Measurements from ENCODE around the gene SERPINB5. TPM values are rescaled to one million over a fixed set of nuclear protein-coding genes. Genes with fewer than 3 reads are reported as not detected.

The SERPINB5 gene
- total RNA-seq, 1 donor from 2014 or later, result not detected

- H3K36me3 ChIP-seq, result no peaks in the 10 kb centered on the region
- H3K9me3 ChIP-seq, result no peaks in the 10 kb centered on the region
- DNase-seq (no peak), ATAC-seq (no peak)
- H3K27me3 ChIP-seq (ENCODE audit: low read depth), result no peaks in the 10 kb centered on the region
- intact Hi-C loops (cut with DNase I), result no loop called here
- H3K4me1 ChIP-seq, result no peaks in the 10 kb centered on the region
- TF ChIP-seq CTCF (IDR thresholded peaks at IDR 0.05), result no peak
- H3K4me3 ChIP-seq, result no peak overlapping the region
- no peak overlapping the region for H3K27ac ChIP-seq
Measured at GRCh38 chr18:63539904-63540510, 63.2 kb downstream of the SERPINB5 start.

GRCh38 chr18:63542069-63542468 is 65.3 kb downstream of the SERPINB5 start, which contains the start of gene SERPINB12:
Gene SERPINB12, plus strand, starts transcription at chr18:63542369. Its CDS starts 13,791 bp downstream, at chr18:63556160.
- ATAC-seq, result no peak
- DNase-seq, result no peak
- Histone ChIP-seq H3K9me3 (no peaks in the 10 kb centered on the region), H3K36me3 (no peaks in the 10 kb centered on the region), H3K27me3 (ENCODE audit: low read depth) (no peaks in the 10 kb centered on the region), H3K27ac (no peak within 1 kb of the TSS), H3K4me3 (no peak within 1 kb of the TSS), H3K4me1 (no peaks in the 10 kb centered on the region)
- intact Hi-C loops (cut with DNase I), result no loop called here
- TF ChIP-seq CTCF (IDR thresholded peaks at IDR 0.05), result no peak

GRCh38 chr18:63544017-63544416 is 67.3 kb downstream of the SERPINB5 start:
- Histone ChIP-seq H3K9me3 (no peaks in the 10 kb centered on the region), H3K4me1 (no peaks in the 10 kb centered on the region), H3K4me3 (no peak overlapping the region), H3K27ac (no peak overlapping the region), H3K27me3 (ENCODE audit: low read depth) (no peaks in the 10 kb centered on the region), H3K36me3 (no peaks in the 10 kb centered on the region)
- ATAC-seq, result no peak
- DNase-seq, result no peak
- TF ChIP-seq CTCF (IDR thresholded peaks at IDR 0.05), result no peak
- intact Hi-C loops (cut with DNase I), result no loop called here

GRCh38 chr18:63545000-63545399 is 68.2 kb downstream of the SERPINB5 start:
- ATAC-seq (no peak), DNase-seq (no peak)
- no peak overlapping the region for H3K27ac ChIP-seq
- TF ChIP-seq CTCF (IDR thresholded peaks at IDR 0.05), result no peak
- no peaks in the 10 kb centered on the region for H3K9me3 ChIP-seq
- no peaks in the 10 kb centered on the region for H3K4me1 ChIP-seq
- no peak overlapping the region for H3K4me3 ChIP-seq
- H3K36me3 ChIP-seq, result no peaks in the 10 kb centered on the region
- intact Hi-C loops (cut with DNase I), result no loop called here
- no peaks in the 10 kb centered on the region for H3K27me3 ChIP-seq (ENCODE audit: low read depth)

- peaks cover 13% of the 10 kb centered on the region for H3K4me1 ChIP-seq
- no peaks in the 10 kb centered on the region for H3K36me3 ChIP-seq
- H3K9me3 ChIP-seq, result no peaks in the 10 kb centered on the region
- no peak overlapping the region for H3K27ac ChIP-seq
- ATAC-seq, result no peak
- no peak overlapping the region for H3K4me3 ChIP-seq
- no peak for TF ChIP-seq CTCF (IDR thresholded peaks at IDR 0.05)
- intact Hi-C loops (cut with DNase I), result no loop called here
- no peaks in the 10 kb centered on the region for H3K27me3 ChIP-seq (ENCODE audit: low read depth)
- DNase-seq, result no peak
Measured at GRCh38 chr18:63550068-63550467, 73.3 kb downstream of the SERPINB5 start.
